Right atrium auricular region (tissue), 2 donors: ENCODE measurements around the gene ESR2. TPM values are rescaled to one million over a fixed set of nuclear protein-coding genes. Genes with fewer than 3 reads are reported as not detected.

ENCODE experiments used
- DNase-seq: peaks from one replicate; pipeline ENCODE4 v3.0.0-alpha.2; 2019; ENCODE audit warnings: low spot score
- H3K27ac ChIP-seq, 2 donors: fragments of 200-600 bp; sonication (generic); 1 replicate in 1 of 2; 2 replicates in 1 of 2; pipeline ENCODE4 v1.5.1; 2016 to 2019
- H3K27me3 ChIP-seq, 2 donors: fragments of 200-600 bp; sonication (generic); one replicate each; pipeline versions ENCODE4 v1.5.1 to v1.6.0; 2017 to 2019
- H3K36me3 ChIP-seq: fragments of 200-600 bp; sonication (generic); one replicate; pipeline ENCODE4 v1.5.1; 2016
- H3K4me1 ChIP-seq, 2 donors: fragments of 200-600 bp; sonication (generic); one replicate each; pipeline versions ENCODE4 v1.5.1 to v1.6.0; 2017 to 2019
- H3K4me3 ChIP-seq, 2 donors: fragments of 200-600 bp; sonication (generic); 1 replicate in 1 of 2; 2 replicates in 1 of 2; pipeline ENCODE4 v1.5.1; 2017 to 2019; ENCODE audit warnings: mild to moderate bottlenecking in 1 of 2, moderate library complexity in 1 of 2
- H3K9me3 ChIP-seq, 2 donors: fragments of 200-600 bp; sonication (generic); one replicate each; pipeline ENCODE4 v1.5.1; 2019
- total RNA-seq, 2 donors: library from RNA; depleted of rRNA; stranded (reverse); fragments of >200 nt; gene quantifications; one replicate each; pipeline ENCODE4 v1.1.0, GENCODE V29; 2016
- TF ChIP-seq, protein P1 (sequence below), 2 donors: fragments of 200-600 bp; sonication (generic); IDR thresholded peaks; one replicate each; pipeline ENCODE4 v1.5.1; 2019; ENCODE audit warnings: antibody characterized with exemption in 2 of 2

Gene ESR2
- total RNA-seq, 2 donors from 2014 or later = 0.20 to 0.30 TPM

DNA sequence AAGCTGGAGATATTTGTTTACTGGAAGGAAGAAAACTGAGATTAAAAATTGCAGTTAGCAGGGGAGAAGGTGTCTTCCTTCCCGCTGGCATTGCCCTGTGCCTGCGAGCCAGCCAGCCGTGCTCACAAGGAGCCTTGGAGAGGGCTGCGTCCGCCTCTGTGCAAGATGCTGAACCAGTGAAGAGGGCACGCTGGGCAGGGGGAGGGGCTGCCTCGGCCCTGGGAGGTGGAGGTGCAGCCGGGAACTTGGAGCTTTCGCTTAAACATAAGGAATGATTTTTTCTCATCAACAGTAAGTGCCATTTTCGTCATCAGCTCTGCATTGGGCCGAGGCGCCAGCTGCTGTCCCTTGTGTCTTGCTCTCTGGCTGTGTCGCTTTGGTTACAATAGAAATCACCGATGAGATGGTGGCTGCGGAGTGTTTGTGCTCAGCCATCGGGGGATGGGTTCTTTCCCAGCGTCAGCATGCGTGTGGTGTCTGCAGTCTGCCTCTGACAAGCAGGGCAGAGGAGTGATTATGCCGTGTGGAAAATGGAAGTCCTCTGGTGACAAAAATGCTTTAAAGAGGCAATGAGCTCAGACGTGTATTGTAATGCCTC is 97.3 kb downstream of the ESR2 start:
- no peaks in the 10 kb centered on the region for H3K27me3 ChIP-seq
- no peaks in the 10 kb centered on the region for H3K9me3 ChIP-seq
- peak overlapping the region; percentile 27 to 46 for H3K4me3 ChIP-seq
- H3K4me1 ChIP-seq = peaks cover 0 to 58% of the 10 kb centered on the region in 2 donors
- peak; percentile 68 for DNase-seq
- TF ChIP-seq, protein P1, sequence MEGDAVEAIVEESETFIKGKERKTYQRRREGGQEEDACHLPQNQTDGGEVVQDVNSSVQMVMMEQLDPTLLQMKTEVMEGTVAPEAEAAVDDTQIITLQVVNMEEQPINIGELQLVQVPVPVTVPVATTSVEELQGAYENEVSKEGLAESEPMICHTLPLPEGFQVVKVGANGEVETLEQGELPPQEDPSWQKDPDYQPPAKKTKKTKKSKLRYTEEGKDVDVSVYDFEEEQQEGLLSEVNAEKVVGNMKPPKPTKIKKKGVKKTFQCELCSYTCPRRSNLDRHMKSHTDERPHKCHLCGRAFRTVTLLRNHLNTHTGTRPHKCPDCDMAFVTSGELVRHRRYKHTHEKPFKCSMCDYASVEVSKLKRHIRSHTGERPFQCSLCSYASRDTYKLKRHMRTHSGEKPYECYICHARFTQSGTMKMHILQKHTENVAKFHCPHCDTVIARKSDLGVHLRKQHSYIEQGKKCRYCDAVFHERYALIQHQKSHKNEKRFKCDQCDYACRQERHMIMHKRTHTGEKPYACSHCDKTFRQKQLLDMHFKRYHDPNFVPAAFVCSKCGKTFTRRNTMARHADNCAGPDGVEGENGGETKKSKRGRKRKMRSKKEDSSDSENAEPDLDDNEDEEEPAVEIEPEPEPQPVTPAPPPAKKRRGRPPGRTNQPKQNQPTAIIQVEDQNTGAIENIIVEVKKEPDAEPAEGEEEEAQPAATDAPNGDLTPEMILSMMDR (IDR thresholded peaks at IDR 0.05) = no peak
- H3K36me3 ChIP-seq = no peaks in the 10 kb centered on the region
- peak overlapping the region; percentile 82 to 87 for H3K27ac ChIP-seq

DNA sequence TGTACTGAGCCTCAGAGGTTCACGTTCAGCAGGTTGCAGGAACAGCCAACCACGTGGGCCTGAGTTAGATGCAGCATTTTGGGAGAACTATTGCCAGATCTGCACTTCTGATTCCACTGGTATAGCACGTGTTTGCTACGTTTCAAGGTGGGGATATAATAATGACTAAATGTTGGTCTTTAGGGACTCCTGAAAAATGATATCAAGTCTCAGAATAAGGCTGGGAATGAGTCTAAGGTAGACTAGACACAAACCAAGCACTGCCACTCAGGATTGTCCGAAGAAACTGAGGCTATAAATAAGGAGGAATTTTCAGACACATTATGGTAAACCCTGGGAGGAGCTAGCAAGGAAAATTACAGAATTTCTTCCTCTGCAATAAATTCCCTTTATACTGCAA is 98.1 kb downstream of the ESR2 start:
- Histone ChIP-seq H3K36me3 (no peaks in the 10 kb centered on the region), H3K4me1 (peaks cover 0 to 58% of the 10 kb centered on the region in 2 donors), H3K9me3 (no peaks in the 10 kb centered on the region), H3K4me3 (no peak overlapping the region), H3K27ac (peak overlapping the region; percentile 82 to 87), H3K27me3 (no peaks in the 10 kb centered on the region)
- no peak for DNase-seq
- TF ChIP-seq, protein P1 (IDR thresholded peaks at IDR 0.05) = no peak

DNA sequence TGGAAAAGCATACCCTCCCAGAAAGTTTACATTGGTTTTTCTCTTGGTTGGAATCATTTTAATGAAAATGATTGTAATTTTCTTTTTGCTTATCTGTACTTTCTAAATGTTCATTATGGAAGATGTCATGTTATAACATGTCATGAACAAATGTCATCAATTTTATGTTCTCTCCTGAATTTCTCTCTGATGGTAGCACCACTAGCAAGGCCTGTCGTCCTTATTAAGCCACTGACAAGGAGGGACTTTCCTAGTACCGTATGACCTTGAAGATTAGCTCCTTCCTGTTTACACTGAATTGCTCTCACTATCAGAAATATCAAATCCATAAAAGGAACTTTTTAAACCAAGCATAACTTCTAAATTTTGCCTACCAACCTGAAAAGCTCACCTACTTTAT is 99.0 kb downstream of the ESR2 start:
- no peak for DNase-seq
- H3K9me3 ChIP-seq = no peaks in the 10 kb centered on the region
- peak overlapping the region; percentile 82 to 87 for H3K27ac ChIP-seq
- TF ChIP-seq, protein P1 (IDR thresholded peaks at IDR 0.05) = no peak
- no peaks in the 10 kb centered on the region for H3K27me3 ChIP-seq
- H3K36me3 ChIP-seq = peaks cover 3% of the 10 kb centered on the region
- peaks cover 0 to 55% of the 10 kb centered on the region in 2 donors for H3K4me1 ChIP-seq
- H3K4me3 ChIP-seq = no peak overlapping the region

DNA sequence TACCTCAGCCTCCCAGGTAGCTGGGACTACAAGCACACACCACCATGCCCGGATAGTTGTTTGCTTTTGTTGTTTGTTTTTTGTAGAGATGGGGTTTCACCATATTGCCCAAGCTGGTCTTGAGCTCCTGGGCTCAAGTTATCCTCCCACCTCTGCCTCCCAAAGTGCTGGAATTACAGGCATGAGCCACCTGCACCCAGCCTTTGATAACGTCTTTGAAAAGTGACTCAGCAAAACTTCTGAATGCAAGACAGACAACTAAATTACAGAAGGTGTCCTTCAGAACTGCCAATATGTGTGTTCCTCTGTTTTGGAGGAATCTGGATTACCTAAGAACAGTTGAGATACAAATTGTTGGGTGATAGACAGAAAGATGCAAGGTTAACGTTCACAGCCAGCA is 99.8 kb downstream of the ESR2 start:
- no peaks in the 10 kb centered on the region for H3K27me3 ChIP-seq
- H3K36me3 ChIP-seq = peaks cover 11% of the 10 kb centered on the region
- no peaks in the 10 kb centered on the region for H3K9me3 ChIP-seq
- H3K27ac ChIP-seq = peak overlapping the region; percentile 82 to 87
- H3K4me3 ChIP-seq = no peak overlapping the region
- TF ChIP-seq, protein P1 (IDR thresholded peaks at IDR 0.05) = no peak
- DNase-seq = no peak
- peaks cover 0 to 47% of the 10 kb centered on the region in 2 donors for H3K4me1 ChIP-seq

DNA sequence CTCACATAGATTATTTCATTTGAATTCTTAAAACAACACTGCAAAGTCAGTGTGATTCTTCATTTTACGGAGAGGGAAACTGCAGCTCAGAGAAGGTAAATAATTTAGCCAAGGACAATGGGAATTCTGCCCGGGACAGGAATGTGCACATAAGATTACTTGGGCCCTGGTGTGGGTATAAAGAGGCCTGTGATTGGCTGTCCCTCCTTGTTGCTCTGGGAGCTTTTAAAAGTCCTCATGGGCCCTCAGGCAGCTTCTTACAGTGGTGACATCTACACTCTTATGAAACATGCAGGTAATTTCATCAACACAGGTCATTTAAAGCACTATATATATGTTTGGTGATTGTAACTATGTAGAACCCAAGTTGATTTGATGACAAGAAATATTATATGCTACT is 100.3 kb downstream of the ESR2 start:
- H3K9me3 ChIP-seq = no peaks in the 10 kb centered on the region
- H3K36me3 ChIP-seq = peaks cover 17% of the 10 kb centered on the region
- peaks cover 0 to 41% of the 10 kb centered on the region in 2 donors for H3K4me1 ChIP-seq
- peak overlapping the region; percentile 31 to 87 for H3K27ac ChIP-seq
- H3K27me3 ChIP-seq = no peaks in the 10 kb centered on the region
- no peak overlapping the region for H3K4me3 ChIP-seq
- TF ChIP-seq, protein P1 (IDR thresholded peaks at IDR 0.05) = no peak
- DNase-seq = no peak

DNA sequence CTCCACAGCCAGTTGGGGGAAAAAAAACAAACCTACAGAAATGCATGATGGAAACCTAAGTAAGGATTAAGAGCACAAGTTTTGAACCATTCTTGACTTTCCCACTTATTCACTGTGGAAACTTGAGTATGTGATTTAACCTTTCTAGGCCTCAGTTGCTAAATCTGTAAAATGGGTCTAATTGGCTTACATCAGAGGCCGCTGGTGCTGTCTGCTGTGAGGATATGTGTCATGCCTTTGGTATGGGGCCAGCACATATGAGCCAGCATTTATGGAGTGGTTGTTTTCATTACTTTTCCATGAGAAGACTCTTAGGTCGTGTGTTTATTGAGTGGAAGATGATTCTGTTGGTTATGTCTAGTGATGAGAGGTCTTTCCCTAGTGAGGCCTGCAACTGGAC is 102.4 kb downstream of the ESR2 start:
- no peaks in the 10 kb centered on the region for H3K9me3 ChIP-seq
- DNase-seq = no peak
- TF ChIP-seq, protein P1 (IDR thresholded peaks at IDR 0.05) = no peak
- H3K4me3 ChIP-seq = no peak overlapping the region
- H3K36me3 ChIP-seq = peaks cover 21% of the 10 kb centered on the region
- H3K27ac ChIP-seq = no peak overlapping the region
- H3K27me3 ChIP-seq = no peaks in the 10 kb centered on the region
- H3K4me1 ChIP-seq = peaks cover 0 to 24% of the 10 kb centered on the region in 2 donors
